OCI-LY3 (cell line): ENCODE data around the gene WFDC10A.

ENCODE experiments used
- H2AFZ ChIP-seq: fragments of 200-600, 300-600 bp; shearing (Covaris generic); 2 replicates; pipeline ENCODE4 v1.6.0; 2014; ENCODE audit warnings: antibody characterized with exemption, low read depth, low read length
- H3K27ac ChIP-seq: fragments of 200-600, 300-600 bp; sonication (generic); 2 replicates; pipeline ENCODE4 v1.5.1; 2014; ENCODE audit warnings: mild to moderate bottlenecking, low read length, moderate library complexity, mixed read lengths
- H3K27me3 ChIP-seq: fragments of 200-600, 300-600 bp; sonication (generic); 2 replicates; pipeline ENCODE4 v1.6.1; 2014; ENCODE audit warnings: low read depth, low read length, mixed read lengths
- H3K36me3 ChIP-seq: fragments of 200-600, 300-600 bp; sonication (generic); replicated peaks from 2 replicates; pipeline ENCODE3; 2014; ENCODE audit warnings: low read depth, low read length, mixed read lengths
- H3K4me1 ChIP-seq: fragments of 300-600, 200-600 bp; sonication (generic); 2 replicates; pipeline ENCODE4 v1.6.1; 2014; ENCODE audit warnings: low read length, mixed read lengths
- H3K4me2 ChIP-seq: fragments of 200-600, 300-600 bp; sonication (generic); 2 replicates; pipeline ENCODE4 v1.6.1; 2014; ENCODE audit warnings: low read length, mixed read lengths
- H3K4me3 ChIP-seq: fragments of 300-600, 200-600 bp; sonication (generic); 2 replicates; pipeline ENCODE4 v1.5.1; 2014; ENCODE audit warnings: antibody characterized with exemption, mild to moderate bottlenecking, low read length, moderate library complexity
- H3K79me2 ChIP-seq: fragments of 300-600, 200-600 bp; shearing (Covaris generic); 2 replicates; pipeline ENCODE4 v1.6.1; 2014; ENCODE audit warnings: mild to moderate bottlenecking, low read length, mixed read lengths
- H3K9ac ChIP-seq: fragments of 300-600, 200-600 bp; shearing (Covaris generic); 2 replicates; pipeline ENCODE4 v1.6.0; 2014; ENCODE audit warnings: mild to moderate bottlenecking, low read length, moderate library complexity
- H3K9me3 ChIP-seq: fragments of 200-600, 300-600 bp; shearing (Covaris generic); 2 replicates; pipeline ENCODE4 v1.6.1; 2014; ENCODE audit warnings: low read length, mixed read lengths; ENCODE audit not compliant: insufficient read depth
- H4K20me1 ChIP-seq: fragments of 200-600, 300-600 bp; sonication (generic); 2 replicates; pipeline ENCODE4 v1.6.1; 2016; ENCODE audit warnings: low read length, mixed read lengths; ENCODE audit not compliant: insufficient read depth
- EZH2phosphoT487 ChIP-seq: fragments of 200-600 bp; shearing (Covaris generic); IDR thresholded peaks from 2 replicates; pipeline ENCODE4 v1.6.1; 2018; ENCODE audit warnings: antibody characterized with exemption, mixed run types, low read depth
- TF ChIP-seq, protein P1 (sequence below): fragments of 200-600, 300-600 bp; sonication (generic); IDR thresholded peaks from 2 replicates; pipeline ENCODE4 v1.5.1; 2014; ENCODE audit warnings: antibody characterized with exemption, low read length, low read depth

WFDC10A gene

DNA sequence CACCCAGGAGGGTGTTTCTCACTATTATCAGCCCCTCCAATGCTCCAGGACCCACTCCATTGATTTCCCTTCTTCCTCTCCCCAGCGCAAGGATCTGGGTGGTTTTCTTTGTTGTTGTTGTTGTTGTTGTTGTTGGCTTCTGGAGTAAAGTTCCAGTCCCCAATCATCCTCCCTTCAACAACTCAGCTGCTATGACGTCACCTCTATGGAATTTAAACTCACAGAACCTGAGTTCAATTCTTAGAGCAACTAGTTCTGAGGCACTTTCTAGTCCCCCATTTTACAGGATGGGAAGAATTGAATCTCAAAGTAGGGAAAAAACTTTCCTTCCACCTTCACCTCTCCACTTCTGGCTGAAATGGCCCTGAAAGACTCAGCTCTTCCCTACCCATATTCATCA, 40.7 kb upstream of the WFDC10A start:
- no peaks in the 10 kb centered on the region for H3K79me2 ChIP-seq
- H3K9me3 ChIP-seq = no peaks in the 10 kb centered on the region
- no peaks in the 10 kb centered on the region for H4K20me1 ChIP-seq
- H3K4me2 ChIP-seq = no peak overlapping the region
- TF ChIP-seq, protein P1, sequence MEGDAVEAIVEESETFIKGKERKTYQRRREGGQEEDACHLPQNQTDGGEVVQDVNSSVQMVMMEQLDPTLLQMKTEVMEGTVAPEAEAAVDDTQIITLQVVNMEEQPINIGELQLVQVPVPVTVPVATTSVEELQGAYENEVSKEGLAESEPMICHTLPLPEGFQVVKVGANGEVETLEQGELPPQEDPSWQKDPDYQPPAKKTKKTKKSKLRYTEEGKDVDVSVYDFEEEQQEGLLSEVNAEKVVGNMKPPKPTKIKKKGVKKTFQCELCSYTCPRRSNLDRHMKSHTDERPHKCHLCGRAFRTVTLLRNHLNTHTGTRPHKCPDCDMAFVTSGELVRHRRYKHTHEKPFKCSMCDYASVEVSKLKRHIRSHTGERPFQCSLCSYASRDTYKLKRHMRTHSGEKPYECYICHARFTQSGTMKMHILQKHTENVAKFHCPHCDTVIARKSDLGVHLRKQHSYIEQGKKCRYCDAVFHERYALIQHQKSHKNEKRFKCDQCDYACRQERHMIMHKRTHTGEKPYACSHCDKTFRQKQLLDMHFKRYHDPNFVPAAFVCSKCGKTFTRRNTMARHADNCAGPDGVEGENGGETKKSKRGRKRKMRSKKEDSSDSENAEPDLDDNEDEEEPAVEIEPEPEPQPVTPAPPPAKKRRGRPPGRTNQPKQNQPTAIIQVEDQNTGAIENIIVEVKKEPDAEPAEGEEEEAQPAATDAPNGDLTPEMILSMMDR = no peak
- no peak for TF ChIP-seq EZH2phosphoT487
- peaks cover 25% of the 10 kb centered on the region for H3K27me3 ChIP-seq
- H2AFZ ChIP-seq = no peak overlapping the region
- no peak overlapping the region for H3K9ac ChIP-seq
- H3K27ac ChIP-seq = no peak overlapping the region
- no peak overlapping the region for H3K4me3 ChIP-seq
- H3K36me3 ChIP-seq = no peaks in the 10 kb centered on the region
- no peaks in the 10 kb centered on the region for H3K4me1 ChIP-seq

DNA sequence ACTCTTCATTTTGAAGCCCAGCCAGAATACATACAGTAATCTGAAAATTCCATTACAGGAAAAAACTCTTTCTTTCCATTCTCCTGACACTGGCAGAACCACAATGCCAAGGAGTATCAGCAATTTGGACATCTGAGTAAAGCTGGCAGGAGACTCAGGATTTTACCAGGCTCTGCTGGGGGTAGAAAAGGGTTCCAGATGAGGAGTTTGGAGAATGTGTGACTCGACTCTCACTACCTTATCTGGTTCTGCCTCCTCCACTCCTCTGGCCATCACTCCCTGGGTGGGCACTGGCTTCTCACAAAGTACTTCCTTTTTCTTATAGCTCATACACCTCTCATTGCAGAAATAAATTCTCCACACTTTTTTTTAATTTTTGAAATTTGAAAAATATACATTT, 39.8 kb upstream of the WFDC10A start:
- Histone ChIP-seq H3K4me2 (no peak overlapping the region), H3K36me3 (no peaks in the 10 kb centered on the region), H3K9me3 (no peaks in the 10 kb centered on the region), H3K4me1 (no peaks in the 10 kb centered on the region), H2AFZ (no peak overlapping the region), H3K4me3 (no peak overlapping the region), H3K79me2 (no peaks in the 10 kb centered on the region), H3K27me3 (peaks cover 31% of the 10 kb centered on the region), H3K27ac (no peak overlapping the region), H4K20me1 (no peaks in the 10 kb centered on the region), H3K9ac (no peak overlapping the region)
- TF ChIP-seq, protein P1 = no peak
- no peak for TF ChIP-seq EZH2phosphoT487

DNA sequence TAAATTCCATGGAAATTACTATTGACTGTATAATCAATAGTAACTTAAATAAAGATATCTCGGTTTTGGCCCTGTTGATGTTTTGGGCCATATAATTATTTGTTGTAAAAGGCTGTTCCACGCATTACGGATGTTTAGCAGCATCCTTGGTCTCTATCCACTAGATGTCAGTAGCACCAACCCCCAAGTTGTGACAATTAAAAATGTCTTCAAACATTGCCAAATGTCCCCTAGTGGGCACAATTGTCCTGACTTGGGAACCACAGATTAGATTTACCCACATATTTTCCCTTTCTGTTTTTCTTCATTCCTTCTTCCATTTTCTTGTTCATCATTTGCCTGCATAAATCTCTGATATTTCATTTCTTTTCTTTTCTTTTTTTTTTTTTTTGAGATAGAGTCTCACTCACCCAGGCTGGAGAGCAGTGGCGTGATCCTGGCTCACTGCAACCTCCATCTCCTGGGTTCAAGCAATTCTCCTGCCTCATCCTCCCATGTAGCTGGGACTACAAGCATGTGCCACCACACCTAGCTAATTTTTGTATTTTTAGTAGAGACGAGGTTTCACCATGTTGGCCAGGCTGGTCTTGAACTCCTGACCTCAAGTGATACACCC, 36.9 kb upstream of the WFDC10A start:
- Histone ChIP-seq H3K4me2 (no peak overlapping the region), H3K79me2 (no peaks in the 10 kb centered on the region), H4K20me1 (no peaks in the 10 kb centered on the region), H3K4me1 (no peaks in the 10 kb centered on the region), H3K4me3 (no peak overlapping the region), H3K36me3 (no peaks in the 10 kb centered on the region), H3K27ac (no peak overlapping the region), H3K9me3 (no peaks in the 10 kb centered on the region), H3K27me3 (peaks cover 53% of the 10 kb centered on the region), H2AFZ (no peak overlapping the region), H3K9ac (no peak overlapping the region)
- TF ChIP-seq EZH2phosphoT487 = no peak
- TF ChIP-seq, protein P1 = peak; percentile 97

DNA sequence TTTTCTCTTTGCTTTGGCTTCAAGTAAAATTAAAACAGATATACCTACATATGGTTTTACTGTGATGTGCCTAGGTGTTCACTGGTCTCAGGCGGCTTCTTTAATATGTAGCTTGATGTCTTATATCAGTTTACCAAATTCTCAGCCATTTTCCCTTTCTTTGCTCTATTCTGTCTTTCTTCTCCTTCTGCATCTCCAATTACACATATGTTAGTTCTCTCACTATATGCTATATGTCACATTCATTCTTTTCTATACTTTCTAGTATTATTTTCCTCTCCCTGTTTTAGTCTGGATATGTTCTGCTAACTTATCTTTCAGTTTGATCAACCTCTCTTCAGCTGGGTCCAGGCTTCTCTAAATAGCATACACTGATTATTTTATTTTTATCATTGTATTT, 36.0 kb upstream of the WFDC10A start:
- Histone ChIP-seq H4K20me1 (no peaks in the 10 kb centered on the region), H3K4me1 (no peaks in the 10 kb centered on the region), H3K4me2 (no peak overlapping the region), H3K27ac (no peak overlapping the region), H3K9ac (no peak overlapping the region), H3K4me3 (no peak overlapping the region), H3K36me3 (no peaks in the 10 kb centered on the region), H3K27me3 (peaks cover 55% of the 10 kb centered on the region), H2AFZ (no peak overlapping the region), H3K79me2 (no peaks in the 10 kb centered on the region), H3K9me3 (no peaks in the 10 kb centered on the region)
- TF ChIP-seq, protein P1 = no peak
- TF ChIP-seq EZH2phosphoT487 = no peak
